Hepatocyte (in vitro differentiated cells): Measurements from ENCODE around the gene KRTAP5-1. TPM values are rescaled to one million over a fixed set of nuclear protein-coding genes. Genes with fewer than 3 reads are reported as not detected.

ENCODE experiments used
- DNase-seq: peaks from one replicate; pipeline ENCODE4 v3.0.0-alpha.2; 2016; ENCODE audit warnings: low spot score
- H2AFZ ChIP-seq: fragments of 200-600 bp; sonication (generic); 2 replicates; pipeline ENCODE4 v1.6.0; 2016; ENCODE audit warnings: antibody characterized with exemption, mild to moderate bottlenecking
- H3K27ac ChIP-seq: fragments of 200-600 bp; sonication (generic); 2 replicates; pipeline ENCODE4 v1.5.1; 2016; ENCODE audit warnings: mild to moderate bottlenecking
- H3K27me3 ChIP-seq: fragments of 200-600 bp; sonication (generic); 2 replicates; pipeline ENCODE4 v1.6.1; 2016
- H3K36me3 ChIP-seq: fragments of 200-600 bp; sonication (generic); replicated peaks from 2 replicates; pipeline ENCODE4 v1.5.1; 2016; ENCODE audit warnings: low read depth; ENCODE audit not compliant: insufficient read depth
- H3K4me1 ChIP-seq: fragments of 200-600 bp; sonication (generic); 2 replicates; pipeline ENCODE4 v1.5.1; 2016; ENCODE audit warnings: mild to moderate bottlenecking, moderate library complexity; ENCODE audit not compliant: insufficient read depth
- H3K4me2 ChIP-seq: fragments of 200-600 bp; sonication (generic); 2 replicates; pipeline ENCODE4 v1.6.0; 2016
- H3K4me3 ChIP-seq: fragments of 200-600 bp; sonication (generic); 2 replicates; pipeline ENCODE4 v1.5.1; 2016; ENCODE audit warnings: mild to moderate bottlenecking
- H3K79me2 ChIP-seq: fragments of 200-600 bp; sonication (generic); 2 replicates; pipeline ENCODE4 v1.6.0; 2017; ENCODE audit warnings: mild to moderate bottlenecking
- H3K9me2 ChIP-seq: fragments of 200-600 bp; sonication (generic); replicated peaks from 2 replicates; pipeline ENCODE4 v1.6.0; 2017; ENCODE audit warnings: mild to moderate bottlenecking; ENCODE audit not compliant: insufficient read depth
- H3K9me3 ChIP-seq: fragments of 200-600 bp; sonication (generic); 2 replicates; pipeline ENCODE4 v1.5.1; 2016; ENCODE audit warnings: low read depth, mild to moderate bottlenecking
- H4K20me1 ChIP-seq: fragments of 200-600 bp; sonication (generic); 2 replicates; pipeline ENCODE4 v1.6.0; 2016; ENCODE audit warnings: mild to moderate bottlenecking; ENCODE audit not compliant: insufficient read depth, poor library complexity, severe bottlenecking
- EZH2 ChIP-seq: fragments of 200-600 bp; sonication (generic); IDR thresholded peaks from 2 replicates; pipeline ENCODE4 v1.6.1; 2016; ENCODE audit warnings: antibody characterized with exemption, mild to moderate bottlenecking, borderline replicate concordance
- EZH2phosphoT487 ChIP-seq: fragments of 200-600 bp; sonication (generic); IDR thresholded peaks from one replicate; pipeline ENCODE4 v1.6.1; 2018; ENCODE audit warnings: antibody characterized with exemption, mild to moderate bottlenecking, low read depth, moderate library complexity; ENCODE audit not compliant: unreplicated experiment, severe bottlenecking
- WGBS: methylation state at CpG from one replicate; pipeline ENCODE4 v1.1.6; 2016; ENCODE audit warnings: low lambda C conversion rate; ENCODE audit errors: missing lambda C conversion rate; 5-methylcytosine and 5-hydroxymethylcytosine counted together
- polyA plus RNA-seq: library from polyadenylated mRNA; unstranded; fragments of >200 nt; fragmentation: Nextera tagmentation; extraction: Ambion mirVana; gene quantifications from 2 replicates; pipeline ENCODE4 v1.2.1, GENCODE V29; 2016
- total RNA-seq: library from RNA; depleted of rRNA; stranded (reverse); fragments of >200 nt; gene quantifications from 2 replicates; pipeline ENCODE4 v1.2.3, GENCODE V29; 2014
- TF ChIP-seq, protein P1 (sequence below): fragments of 200-600 bp; sonication (generic); IDR thresholded peaks from 2 replicates; pipeline ENCODE4 v1.5.1; 2016; ENCODE audit warnings: antibody characterized with exemption, mild to moderate bottlenecking; ENCODE audit not compliant: poor library complexity

The KRTAP5-1 gene
- total and polyA plus RNA-seq, 2 experiments from 2014 or later: not detected

DNA sequence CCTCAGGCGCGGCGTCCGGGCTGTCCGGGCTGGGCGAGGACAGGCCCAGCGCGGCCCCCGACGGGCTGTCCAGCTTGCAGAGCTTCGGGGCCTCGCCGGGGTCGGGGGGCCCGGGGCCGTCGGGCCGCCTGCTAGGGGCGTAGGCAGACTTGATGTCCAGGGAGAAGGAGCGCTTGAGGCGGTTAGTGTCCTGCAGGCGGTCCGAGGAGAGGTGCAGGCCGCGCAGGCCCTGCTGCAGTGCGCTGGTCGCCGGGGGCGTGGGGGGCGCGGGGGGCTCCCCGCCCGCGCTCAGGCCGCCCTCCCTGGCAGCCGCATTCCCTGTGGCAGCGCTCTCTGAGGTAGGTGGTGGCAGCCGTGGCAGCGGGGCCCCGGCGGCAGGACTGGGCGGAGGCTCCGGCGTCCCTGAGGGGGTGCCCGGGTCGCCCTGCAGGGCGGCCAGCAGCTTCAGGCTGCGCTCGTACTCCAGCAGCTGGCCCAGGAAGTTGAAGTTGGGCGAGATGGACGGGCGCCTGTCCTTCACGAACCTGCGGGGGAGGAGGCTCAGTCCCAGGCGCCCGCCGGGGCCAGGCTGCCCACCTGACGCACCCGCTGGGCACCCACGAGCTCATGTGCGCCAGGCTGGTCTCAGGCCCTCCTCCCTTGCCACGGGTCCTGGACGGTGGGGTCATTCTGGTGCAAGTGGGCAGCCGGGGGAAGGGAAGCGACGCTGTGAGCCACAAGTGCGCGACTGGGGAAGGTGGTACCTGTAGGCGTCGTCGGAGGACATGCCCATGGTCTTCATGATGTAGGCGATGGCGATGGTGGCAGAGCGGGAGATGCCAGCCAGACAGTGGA lies 27.8 kb downstream of the KRTAP5-1 start:
- 97% methylated on average over 39 of the region's 74 CpGs for WGBS

DNA sequence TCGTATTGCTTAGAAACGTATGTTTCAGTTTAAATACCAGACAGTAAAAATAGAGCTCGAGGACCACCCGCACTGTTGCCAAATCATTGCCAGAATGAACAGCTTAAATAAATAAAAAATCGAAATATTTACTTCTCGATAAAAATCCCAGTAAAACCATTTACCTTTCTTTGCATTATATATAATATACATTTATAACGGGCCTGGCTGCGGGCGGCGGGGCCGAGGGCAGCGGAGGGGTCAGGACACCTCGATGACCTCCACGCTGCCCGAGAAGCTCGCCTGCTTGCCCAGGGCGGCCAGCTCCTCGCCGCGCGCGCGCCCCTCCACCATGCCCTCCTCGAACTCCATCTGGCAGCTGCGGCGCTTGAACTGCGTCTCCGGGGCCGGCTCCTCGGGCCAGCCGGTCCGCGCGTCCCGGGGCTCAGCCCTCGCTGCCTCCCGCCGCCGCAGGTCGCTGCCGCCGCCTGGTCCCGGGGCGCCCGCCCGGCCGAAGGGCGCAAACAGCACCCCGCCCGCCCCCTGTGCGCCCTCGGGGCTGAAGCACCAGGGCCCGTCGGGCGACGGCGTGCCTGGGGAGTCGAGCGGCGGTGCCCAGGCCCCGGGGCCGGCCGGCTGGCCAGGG lies 28.7 kb downstream of the KRTAP5-1 start:
- TF ChIP-seq EZH2phosphoT487 (no peak), EZH2 (no peak)
- TF ChIP-seq, protein P1, sequence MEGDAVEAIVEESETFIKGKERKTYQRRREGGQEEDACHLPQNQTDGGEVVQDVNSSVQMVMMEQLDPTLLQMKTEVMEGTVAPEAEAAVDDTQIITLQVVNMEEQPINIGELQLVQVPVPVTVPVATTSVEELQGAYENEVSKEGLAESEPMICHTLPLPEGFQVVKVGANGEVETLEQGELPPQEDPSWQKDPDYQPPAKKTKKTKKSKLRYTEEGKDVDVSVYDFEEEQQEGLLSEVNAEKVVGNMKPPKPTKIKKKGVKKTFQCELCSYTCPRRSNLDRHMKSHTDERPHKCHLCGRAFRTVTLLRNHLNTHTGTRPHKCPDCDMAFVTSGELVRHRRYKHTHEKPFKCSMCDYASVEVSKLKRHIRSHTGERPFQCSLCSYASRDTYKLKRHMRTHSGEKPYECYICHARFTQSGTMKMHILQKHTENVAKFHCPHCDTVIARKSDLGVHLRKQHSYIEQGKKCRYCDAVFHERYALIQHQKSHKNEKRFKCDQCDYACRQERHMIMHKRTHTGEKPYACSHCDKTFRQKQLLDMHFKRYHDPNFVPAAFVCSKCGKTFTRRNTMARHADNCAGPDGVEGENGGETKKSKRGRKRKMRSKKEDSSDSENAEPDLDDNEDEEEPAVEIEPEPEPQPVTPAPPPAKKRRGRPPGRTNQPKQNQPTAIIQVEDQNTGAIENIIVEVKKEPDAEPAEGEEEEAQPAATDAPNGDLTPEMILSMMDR: no peak
- no peaks in the 10 kb centered on the region for H3K36me3 ChIP-seq
- no peaks in the 10 kb centered on the region for H3K9me3 ChIP-seq
- no peak for DNase-seq
- no peaks in the 10 kb centered on the region for H4K20me1 ChIP-seq
- H3K27ac ChIP-seq: no peak overlapping the region
- peaks cover 43% of the 10 kb centered on the region for H3K4me1 ChIP-seq
- no peak overlapping the region for H3K4me3 ChIP-seq
- H3K79me2 ChIP-seq: no peaks in the 10 kb centered on the region
- 73% methylated on average over 42 of the region's 63 CpGs for WGBS
- no peaks in the 10 kb centered on the region for H3K27me3 ChIP-seq
- no peak overlapping the region for H2AFZ ChIP-seq
- H3K9me2 ChIP-seq: no peaks in the 10 kb centered on the region
- H3K4me2 ChIP-seq: no peak overlapping the region

More for the DNA sequence above, 27.8 kb downstream of the KRTAP5-1 start:
- H3K27ac ChIP-seq: peak overlapping the region; percentile 76
- H3K9me2 ChIP-seq: no peaks in the 10 kb centered on the region
- DNase-seq: no peak
- H3K4me2 ChIP-seq: no peak overlapping the region
- H2AFZ ChIP-seq: no peak overlapping the region
- H3K79me2 ChIP-seq: no peaks in the 10 kb centered on the region
- H3K27me3 ChIP-seq: no peaks in the 10 kb centered on the region
- no peaks in the 10 kb centered on the region for H3K36me3 ChIP-seq
- H3K9me3 ChIP-seq: no peaks in the 10 kb centered on the region
- peaks cover 43% of the 10 kb centered on the region for H3K4me1 ChIP-seq
- no peak overlapping the region for H3K4me3 ChIP-seq
- TF ChIP-seq EZH2phosphoT487 (no peak), EZH2 (no peak)
- TF ChIP-seq, protein P1: no peak
- H4K20me1 ChIP-seq: no peaks in the 10 kb centered on the region

DNA sequence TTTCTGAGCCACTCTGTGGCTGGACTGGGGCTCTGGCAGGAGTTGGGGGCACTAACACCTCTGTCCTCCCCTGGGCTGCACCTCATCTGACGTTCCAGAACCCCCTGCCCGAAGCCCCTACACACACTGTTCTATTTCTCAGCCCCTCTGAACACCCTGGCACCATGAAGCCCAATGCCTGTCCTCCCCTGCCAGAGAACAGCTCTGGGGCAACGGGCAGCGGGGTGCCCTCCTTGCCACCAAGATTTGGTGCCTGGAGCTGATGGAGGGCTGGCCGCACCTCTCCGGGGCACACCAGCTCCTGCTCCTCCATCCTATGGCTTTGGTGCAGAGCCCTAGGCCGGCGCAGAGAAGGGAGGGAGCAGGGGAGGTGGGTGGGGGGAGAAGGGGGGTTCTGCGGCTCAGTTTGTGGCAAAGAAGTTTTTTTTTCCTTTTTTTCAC lies 29.4 kb downstream of the KRTAP5-1 start:
- peak overlapping the region; percentile 43 for H3K27ac ChIP-seq

More for the DNA sequence above, 29.4 kb downstream of the KRTAP5-1 start:
- no peaks in the 10 kb centered on the region for H3K36me3 ChIP-seq
- no peaks in the 10 kb centered on the region for H3K9me3 ChIP-seq
- H3K4me3 ChIP-seq: no peak overlapping the region
- no peak for DNase-seq
- TF ChIP-seq EZH2phosphoT487: no peak
- TF ChIP-seq, protein P1: no peak
- no peak for TF ChIP-seq EZH2
- no peak overlapping the region for H2AFZ ChIP-seq
- H3K4me1 ChIP-seq: peaks cover 43% of the 10 kb centered on the region
- no peaks in the 10 kb centered on the region for H3K27me3 ChIP-seq
- no peaks in the 10 kb centered on the region for H4K20me1 ChIP-seq
- H3K79me2 ChIP-seq: no peaks in the 10 kb centered on the region
- H3K9me2 ChIP-seq: no peaks in the 10 kb centered on the region
- 78% methylated on average over 9 of the region's 9 CpGs for WGBS
- H3K4me2 ChIP-seq: no peak overlapping the region
